Coronary artery (tissue), 2 donors: ENCODE data around the gene PIK3C2G.

ENCODE experiments used
- DNase-seq: peaks from one replicate; pipeline ENCODE4 v3.0.0-alpha.2; 2017; ENCODE audit warnings: low spot score
- H3K27ac ChIP-seq, 2 donors: fragments of 200-600 bp; sonication (generic); one replicate each; pipeline ENCODE4 v1.5.1; 2016 to 2019
- H3K4me3 ChIP-seq: fragments of 200-600 bp; sonication (generic); 2 replicates; pipeline ENCODE4 v1.5.1; 2016; ENCODE audit warnings: mild to moderate bottlenecking, moderate library complexity
- CTCF ChIP-seq: fragments of 200-600 bp; sonication (generic); IDR thresholded peaks from one replicate; pipeline ENCODE4 v1.5.1; 2019; ENCODE audit warnings: antibody characterized with exemption

Gene PIK3C2G

GRCh38 chr12:18696971-18697602 lies 435.8 kb downstream of the PIK3C2G start:
- TF ChIP-seq CTCF, result no peak
- H3K4me3 ChIP-seq, result no peak overlapping the region
- DNase-seq, result no peak
- no peak overlapping the region for H3K27ac ChIP-seq
